HCT116 (cell line): Measurements from ENCODE around the gene FGGY.

Source experiments
- CBX3 ChIP-seq: IDR thresholded peaks from 2 replicates; pipeline ENCODE4 v1.6.1; 2012; ENCODE audit warnings: low read depth
- EZH2 ChIP-seq: fragments of 200-600 bp; sonication (generic); IDR thresholded peaks from 2 replicates; pipeline ENCODE4 v1.6.1; 2017; ENCODE audit warnings: antibody characterized with exemption, mixed run types
- JUND ChIP-seq: IDR thresholded peaks from 2 replicates; pipeline ENCODE4 v1.6.1; 2012
- POLR2A ChIP-seq: IDR thresholded peaks from 2 replicates; pipeline ENCODE4 v1.7.0; 2011; ENCODE audit warnings: borderline replicate concordance; ENCODE audit not compliant: insufficient read depth, insufficient read length; ENCODE audit errors: extremely low read depth
- POLR2AphosphoS5 ChIP-seq: IDR thresholded peaks from 2 replicates; pipeline ENCODE4 v1.6.1; 2011; ENCODE audit warnings: mild to moderate bottlenecking, low read depth, low read length, moderate library complexity
- RAD21 ChIP-seq: IDR thresholded peaks from 2 replicates; pipeline ENCODE4 v1.6.1; 2012; ENCODE audit warnings: low read depth, mild to moderate bottlenecking
- SIN3A ChIP-seq: IDR thresholded peaks from 2 replicates; pipeline ENCODE4 v1.6.1; 2012; ENCODE audit warnings: low read depth
- SRF ChIP-seq: IDR thresholded peaks from 2 replicates; pipeline ENCODE4 v1.6.1; 2012; ENCODE audit warnings: low read depth
- TCF7L2 ChIP-seq: IDR thresholded peaks from 2 replicates; pipeline ENCODE4 v1.7.0; 2011; ENCODE audit warnings: borderline replicate concordance, inconsistent platforms; ENCODE audit not compliant: insufficient read depth, insufficient read length; ENCODE audit errors: extremely low read depth
- ZNF274 ChIP-seq: fragments of 200-500 bp; sonication (Bioruptor generic); IDR thresholded peaks from 2 replicates; pipeline ENCODE4 v1.6.1; 2014; ENCODE audit warnings: mild to moderate bottlenecking, low read depth, low read length, inconsistent platforms
- TF ChIP-seq, protein P1 (sequence below): IDR thresholded peaks from 2 replicates; pipeline ENCODE4 v1.6.1; 2012
- TF ChIP-seq, protein P2 (sequence below): IDR thresholded peaks from 2 replicates; pipeline ENCODE4 v1.6.1; 2012; ENCODE audit warnings: low read depth
- TF ChIP-seq, protein P3 (sequence below), 3 experiments: fragments of 200-600 bp in 1 of 3; sonication (generic) in 1 of 3; IDR thresholded peaks in 2 of 3; conservative IDR thresholded peaks in 1 of 3; 2 replicates each; pipeline ENCODE4 v1.5.1; 2012 to 2017; ENCODE audit warnings: low read depth in 2 of 3, low read length in 2 of 3, antibody characterized with exemption in 1 of 3, borderline replicate concordance in 1 of 3, control low read depth in 1 of 3, mild to moderate bottlenecking in 1 of 3, mixed read lengths in 1 of 3, mixed run types in 1 of 3, moderate library complexity in 1 of 3; ENCODE audit not compliant: insufficient read depth in 1 of 3
- TF ChIP-seq, protein P4 (sequence below): IDR thresholded peaks from 2 replicates; pipeline ENCODE4 v1.6.1; 2012

DNA sequence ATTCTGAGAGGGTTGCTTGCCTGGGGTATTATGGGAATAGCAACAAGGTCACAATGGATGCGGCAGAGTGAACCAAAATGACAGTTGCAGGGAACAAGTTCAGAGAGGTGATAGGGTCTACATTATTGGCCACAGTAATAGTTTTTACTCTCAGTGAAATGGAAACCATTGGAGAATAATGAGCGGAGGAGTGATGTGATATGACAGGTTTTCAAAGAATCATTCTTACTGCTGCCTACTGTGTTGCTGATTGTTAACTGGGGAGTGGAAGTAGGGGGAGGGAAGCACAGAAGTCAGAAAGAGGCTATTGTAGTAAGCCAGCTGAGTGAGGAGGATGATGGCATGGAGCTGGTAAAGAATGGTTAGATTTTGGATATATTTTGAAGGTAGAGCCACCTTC lies 322.7 kb downstream of the FGGY start:
- TF ChIP-seq, protein P1, sequence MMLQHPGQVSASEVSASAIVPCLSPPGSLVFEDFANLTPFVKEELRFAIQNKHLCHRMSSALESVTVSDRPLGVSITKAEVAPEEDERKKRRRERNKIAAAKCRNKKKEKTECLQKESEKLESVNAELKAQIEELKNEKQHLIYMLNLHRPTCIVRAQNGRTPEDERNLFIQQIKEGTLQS, result no peak
- no peak for TF ChIP-seq POLR2A
- no peak for TF ChIP-seq JUND
- TF ChIP-seq, protein P2, sequence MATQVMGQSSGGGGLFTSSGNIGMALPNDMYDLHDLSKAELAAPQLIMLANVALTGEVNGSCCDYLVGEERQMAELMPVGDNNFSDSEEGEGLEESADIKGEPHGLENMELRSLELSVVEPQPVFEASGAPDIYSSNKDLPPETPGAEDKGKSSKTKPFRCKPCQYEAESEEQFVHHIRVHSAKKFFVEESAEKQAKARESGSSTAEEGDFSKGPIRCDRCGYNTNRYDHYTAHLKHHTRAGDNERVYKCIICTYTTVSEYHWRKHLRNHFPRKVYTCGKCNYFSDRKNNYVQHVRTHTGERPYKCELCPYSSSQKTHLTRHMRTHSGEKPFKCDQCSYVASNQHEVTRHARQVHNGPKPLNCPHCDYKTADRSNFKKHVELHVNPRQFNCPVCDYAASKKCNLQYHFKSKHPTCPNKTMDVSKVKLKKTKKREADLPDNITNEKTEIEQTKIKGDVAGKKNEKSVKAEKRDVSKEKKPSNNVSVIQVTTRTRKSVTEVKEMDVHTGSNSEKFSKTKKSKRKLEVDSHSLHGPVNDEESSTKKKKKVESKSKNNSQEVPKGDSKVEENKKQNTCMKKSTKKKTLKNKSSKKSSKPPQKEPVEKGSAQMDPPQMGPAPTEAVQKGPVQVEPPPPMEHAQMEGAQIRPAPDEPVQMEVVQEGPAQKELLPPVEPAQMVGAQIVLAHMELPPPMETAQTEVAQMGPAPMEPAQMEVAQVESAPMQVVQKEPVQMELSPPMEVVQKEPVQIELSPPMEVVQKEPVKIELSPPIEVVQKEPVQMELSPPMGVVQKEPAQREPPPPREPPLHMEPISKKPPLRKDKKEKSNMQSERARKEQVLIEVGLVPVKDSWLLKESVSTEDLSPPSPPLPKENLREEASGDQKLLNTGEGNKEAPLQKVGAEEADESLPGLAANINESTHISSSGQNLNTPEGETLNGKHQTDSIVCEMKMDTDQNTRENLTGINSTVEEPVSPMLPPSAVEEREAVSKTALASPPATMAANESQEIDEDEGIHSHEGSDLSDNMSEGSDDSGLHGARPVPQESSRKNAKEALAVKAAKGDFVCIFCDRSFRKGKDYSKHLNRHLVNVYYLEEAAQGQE, result no peak
- TF ChIP-seq, protein P3, sequence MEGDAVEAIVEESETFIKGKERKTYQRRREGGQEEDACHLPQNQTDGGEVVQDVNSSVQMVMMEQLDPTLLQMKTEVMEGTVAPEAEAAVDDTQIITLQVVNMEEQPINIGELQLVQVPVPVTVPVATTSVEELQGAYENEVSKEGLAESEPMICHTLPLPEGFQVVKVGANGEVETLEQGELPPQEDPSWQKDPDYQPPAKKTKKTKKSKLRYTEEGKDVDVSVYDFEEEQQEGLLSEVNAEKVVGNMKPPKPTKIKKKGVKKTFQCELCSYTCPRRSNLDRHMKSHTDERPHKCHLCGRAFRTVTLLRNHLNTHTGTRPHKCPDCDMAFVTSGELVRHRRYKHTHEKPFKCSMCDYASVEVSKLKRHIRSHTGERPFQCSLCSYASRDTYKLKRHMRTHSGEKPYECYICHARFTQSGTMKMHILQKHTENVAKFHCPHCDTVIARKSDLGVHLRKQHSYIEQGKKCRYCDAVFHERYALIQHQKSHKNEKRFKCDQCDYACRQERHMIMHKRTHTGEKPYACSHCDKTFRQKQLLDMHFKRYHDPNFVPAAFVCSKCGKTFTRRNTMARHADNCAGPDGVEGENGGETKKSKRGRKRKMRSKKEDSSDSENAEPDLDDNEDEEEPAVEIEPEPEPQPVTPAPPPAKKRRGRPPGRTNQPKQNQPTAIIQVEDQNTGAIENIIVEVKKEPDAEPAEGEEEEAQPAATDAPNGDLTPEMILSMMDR (IDR thresholded peaks at IDR 0.05 in 2 of 3, conservative IDR thresholded peaks at IDR 0.05 in 1 of 3; ENCODE audit: borderline replicate concordance in 1 of 3, insufficient read depth in 1 of 3, low read depth in 2 of 3, low read length in 2 of 3), result no peak
- no peak for TF ChIP-seq POLR2AphosphoS5
- TF ChIP-seq SRF, result no peak
- TF ChIP-seq, protein P4, sequence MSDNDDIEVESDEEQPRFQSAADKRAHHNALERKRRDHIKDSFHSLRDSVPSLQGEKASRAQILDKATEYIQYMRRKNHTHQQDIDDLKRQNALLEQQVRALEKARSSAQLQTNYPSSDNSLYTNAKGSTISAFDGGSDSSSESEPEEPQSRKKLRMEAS, result no peak
- TF ChIP-seq EZH2, result no peak
- no peak for TF ChIP-seq TCF7L2
- no peak for TF ChIP-seq RAD21
- no peak for TF ChIP-seq CBX3
- TF ChIP-seq SIN3A, result no peak
- no peak for TF ChIP-seq ZNF274
